GM18520 (cell line): ENCODE measurements around the gene ANKRD7.
A peak's percentile ranks its signal among the peaks of the same experiment; 100 is the strongest.
"Not testable (repeated sequence)": the region's sequence is repeated elsewhere in the genome, so short reads cannot be mapped to it uniquely, and the experiment has no call there.

ENCODE experiments used
- ATAC-seq: cut with Tn5 transposase; IDR thresholded peaks from one replicate; pipeline ENCODE4 v1.9.1; 2021; ENCODE audit not compliant: unreplicated experiment

The ANKRD7 gene

GRCh38 chr7:118232837-118233236 lies 8.3 kb downstream of the ANKRD7 start:
- ATAC-seq = no peak

- ATAC-seq = no peak
These were observed 9.3 kb downstream of the ANKRD7 start for GRCh38 chr7:118233799-118234198.

- ATAC-seq = no peak
These were observed 14.5 kb downstream of the ANKRD7 start for GRCh38 chr7:118239014-118239413.

GRCh38 chr7:118240320-118240719 lies 15.8 kb downstream of the ANKRD7 start:
- not testable (repeated sequence) for ATAC-seq

GRCh38 chr7:118243695-118244094 lies 19.2 kb downstream of the ANKRD7 start:
- ATAC-seq = no peak

- ATAC-seq = peak; percentile 70
These were observed 20.9 kb downstream of the ANKRD7 start for GRCh38 chr7:118245267-118246040.

GRCh38 chr7:118250860-118251494 lies 26.5 kb downstream of the ANKRD7 start:
- ATAC-seq = no peak

GRCh38 chr7:118252087-118252486 lies 27.6 kb downstream of the ANKRD7 start:
- no peak for ATAC-seq

GRCh38 chr7:118259115-118259514 lies 34.6 kb downstream of the ANKRD7 start:
- no peak for ATAC-seq

- no peak for ATAC-seq
These were observed 40.3 kb downstream of the ANKRD7 start for GRCh38 chr7:118264836-118265235.

- no peak for ATAC-seq
These were observed 56.0 kb downstream of the ANKRD7 start for GRCh38 chr7:118280319-118281012.

GRCh38 chr7:118281196-118281595 lies 56.7 kb downstream of the ANKRD7 start:
- no peak for ATAC-seq

- ATAC-seq = no peak
These were observed 60.9 kb downstream of the ANKRD7 start for GRCh38 chr7:118285358-118285757.

GRCh38 chr7:118286131-118286530 lies 61.6 kb downstream of the ANKRD7 start:
- ATAC-seq = no peak

GRCh38 chr7:118288098-118288497 lies 63.6 kb downstream of the ANKRD7 start:
- ATAC-seq = peak; percentile 57

- no peak for ATAC-seq
These were observed 65.0 kb downstream of the ANKRD7 start for GRCh38 chr7:118289476-118289875.
